Stimulated activated CD8-positive, alpha-beta memory T cell treated with anti-CD3 and anti-CD28 coated beads, Interleukin-2, amount 100 ng/mL, for 48 hours (primary cell): ENCODE data around the gene B9D2.

Experiments
- DNase-seq, 2 donors: peaks; one replicate each; pipeline ENCODE4 v3.0.0-alpha.2; 2020; ENCODE audit warnings: low read depth in 2 of 2

The B9D2 gene

DNA sequence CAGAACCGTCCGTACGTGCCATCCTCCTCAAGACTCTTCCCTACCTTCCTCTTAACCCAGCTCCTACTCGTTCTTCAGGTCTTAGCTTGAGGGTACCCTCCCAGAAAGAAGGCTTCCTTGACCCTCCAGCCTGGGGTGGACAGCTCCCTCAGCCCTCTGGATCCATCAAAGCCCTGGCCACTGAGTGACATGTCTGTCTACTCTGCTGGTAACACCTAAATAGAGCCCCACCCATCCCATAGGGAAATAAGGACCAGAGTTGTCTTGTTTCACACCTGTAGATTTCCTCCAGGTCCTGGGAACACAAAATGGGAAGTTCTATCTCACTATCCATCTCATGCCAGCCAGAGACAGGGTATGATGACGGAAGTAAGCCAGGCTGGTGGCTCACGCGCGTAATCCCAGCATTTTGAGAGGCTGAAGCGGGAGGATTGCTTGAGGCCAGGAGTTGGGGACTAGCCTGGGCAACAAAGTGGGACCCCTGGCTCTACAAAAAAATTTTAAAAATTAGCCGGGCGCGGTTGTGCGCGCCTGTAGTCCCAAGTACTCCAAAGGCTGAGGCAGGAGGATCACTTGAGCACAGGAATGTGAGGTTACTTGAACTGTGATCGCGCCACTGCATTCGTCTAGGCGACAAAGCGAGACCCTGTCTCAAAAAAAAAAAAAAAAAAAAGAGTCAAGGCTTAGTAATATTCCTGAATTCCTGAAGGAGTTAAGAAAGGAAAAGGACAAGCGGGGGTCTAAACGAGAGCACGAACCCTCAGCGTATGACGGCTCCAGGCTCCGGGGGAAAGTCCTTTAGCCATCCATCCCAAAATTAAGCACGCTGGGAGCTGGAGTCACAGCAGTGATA is 54.5 kb downstream of the B9D2 start:
- no peak for DNase-seq

- DNase-seq: peak; percentile 79 to 91
These were observed 55.3 kb downstream of the B9D2 start for GRCh38 chr19:41308450-41309179.

DNA sequence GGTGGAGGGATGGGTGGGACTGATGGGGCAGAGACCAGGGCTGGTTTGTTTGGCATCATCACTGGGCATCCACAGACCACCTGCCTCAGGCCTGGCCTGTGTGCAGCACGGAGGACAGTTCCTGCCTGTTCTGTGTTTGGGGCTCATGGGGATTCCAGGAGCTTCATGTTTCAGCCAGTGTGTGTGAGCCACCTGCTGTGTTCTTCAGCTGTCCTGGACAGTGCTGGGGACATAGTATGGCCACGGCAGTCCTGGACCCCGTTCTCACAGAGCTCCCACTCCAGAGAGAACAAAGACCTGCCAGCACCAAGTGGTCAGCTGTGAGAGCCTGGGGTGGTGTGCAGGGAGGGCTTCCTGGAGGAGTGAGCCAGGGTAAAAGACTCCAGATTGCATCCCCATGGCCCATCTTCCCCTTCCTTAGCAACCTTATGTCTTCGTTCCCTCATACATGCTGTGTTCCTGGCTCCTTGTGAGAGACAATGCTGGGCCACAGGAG is 55.9 kb downstream of the B9D2 start:
- no peak for DNase-seq

- no peak for DNase-seq
These were observed 56.7 kb downstream of the B9D2 start for GRCh38 chr19:41307090-41307875.

DNA sequence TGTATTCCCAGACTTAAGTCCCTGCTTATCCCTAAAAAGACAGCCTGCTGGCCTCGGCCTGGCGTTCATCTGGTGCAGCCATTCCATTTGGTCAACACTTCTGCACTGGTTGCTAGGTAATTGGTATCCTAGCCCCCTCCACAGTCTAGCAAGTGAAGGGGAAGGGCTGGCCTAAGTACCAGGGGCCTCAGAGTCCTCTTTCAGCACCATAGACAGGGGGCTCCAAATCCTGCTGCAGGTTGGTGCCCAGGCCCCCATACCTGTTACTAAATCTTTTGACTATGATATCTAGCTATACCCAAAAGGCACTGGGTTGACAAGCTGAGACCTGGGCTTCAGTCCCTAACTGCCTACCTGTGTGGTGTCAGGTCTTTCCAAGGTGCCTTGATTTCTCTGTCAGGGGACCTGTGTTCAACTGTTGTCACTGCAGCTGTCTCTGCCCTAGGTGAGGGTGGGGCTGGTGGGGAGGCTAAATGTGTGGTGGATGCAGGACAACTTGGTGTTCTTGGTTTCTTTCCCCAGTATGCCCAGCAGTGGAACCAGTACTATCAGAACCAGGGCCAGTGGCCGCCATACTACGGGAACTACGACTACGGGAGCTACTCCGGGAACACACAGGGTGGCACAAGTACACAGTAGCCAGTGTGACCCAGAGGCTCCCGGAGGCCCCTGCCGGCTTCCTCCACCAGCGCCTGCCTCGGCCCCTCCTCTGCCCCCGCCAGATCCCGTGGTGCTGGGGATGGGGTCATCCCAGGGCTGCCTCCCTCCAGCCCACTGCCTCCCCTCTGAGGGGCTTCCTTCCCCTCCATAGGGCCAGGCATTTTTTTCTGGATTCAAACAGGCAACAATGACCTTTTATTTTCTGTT is 57.8 kb downstream of the B9D2 start:
- DNase-seq: no peak

DNA sequence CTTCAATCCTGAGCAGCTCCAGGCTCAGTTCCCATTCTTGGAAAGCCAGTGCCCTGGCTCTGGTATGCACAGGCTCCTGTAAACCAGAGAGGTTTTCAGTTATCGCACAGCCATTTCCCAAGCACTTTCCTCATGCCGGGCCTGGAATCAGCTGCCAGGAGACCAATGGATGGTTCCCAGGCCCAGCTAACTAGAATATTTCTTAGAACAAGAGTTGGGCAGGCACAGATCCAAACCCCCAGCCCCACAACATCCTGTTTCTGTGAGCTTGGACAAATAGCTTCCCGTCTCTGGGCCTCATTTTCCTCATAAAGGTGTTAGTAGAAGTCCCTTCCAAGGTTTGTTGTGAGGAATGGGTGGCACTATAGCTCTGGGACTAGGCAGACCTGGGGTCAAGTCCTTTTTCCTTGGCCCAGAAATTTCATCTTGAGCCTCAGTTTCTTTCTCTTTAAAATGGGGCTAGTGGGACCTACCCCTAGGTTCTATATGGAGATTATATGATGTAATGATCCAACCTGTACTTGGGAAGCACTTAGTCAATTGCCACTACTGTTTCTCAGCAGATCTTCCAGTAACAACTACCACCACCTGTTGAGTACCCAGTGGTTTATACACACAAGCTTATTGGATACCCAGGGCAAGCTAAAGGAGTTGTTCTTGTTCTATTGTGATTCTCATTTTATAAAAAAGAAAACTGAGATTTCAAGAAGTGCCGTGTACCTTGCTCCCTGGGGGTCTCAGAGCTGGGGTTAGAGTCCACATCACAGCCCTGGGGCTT is 59.1 kb downstream of the B9D2 start:
- DNase-seq: no peak
